Neural crest cell (in vitro differentiated cells): Measurements from ENCODE around the gene MNT. TPM values are rescaled to one million over a fixed set of nuclear protein-coding genes. Genes with fewer than 3 reads are reported as not detected.
A peak's percentile ranks its signal among the peaks of the same experiment; 100 is the strongest.
"Not testable (repeated sequence)": the region's sequence is repeated elsewhere in the genome, so short reads cannot be mapped to it uniquely, and the experiment has no call there.

Experiments
- DNase-seq: peaks from one replicate; pipeline ENCODE4 v3.0.0; 2021; ENCODE audit warnings: low read depth, mixed read lengths, low spot score
- H3K27ac Mint-ChIP-seq: one replicate; pipeline ENCODE4 v1.8.0; 2021; ENCODE audit warnings: mild to moderate bottlenecking, mixed read lengths; ENCODE audit not compliant: unreplicated experiment
- H3K27me3 Mint-ChIP-seq: 2 replicates; pipeline ENCODE4 v1.8.0; 2021; ENCODE audit warnings: low read depth, mild to moderate bottlenecking, mixed read lengths
- H3K36me3 Mint-ChIP-seq: 2 replicates; pipeline ENCODE4 v1.8.0; 2021; ENCODE audit warnings: low read depth, mild to moderate bottlenecking, mixed read lengths
- H3K4me1 Mint-ChIP-seq: 2 replicates; pipeline ENCODE4 v1.8.0; 2021; ENCODE audit warnings: mixed read lengths
- H3K4me3 Mint-ChIP-seq: one replicate; pipeline ENCODE4 v1.8.0; 2021; ENCODE audit warnings: mild to moderate bottlenecking, mixed read lengths
- H3K9me3 Mint-ChIP-seq: 2 replicates; pipeline ENCODE4 v1.8.0; 2021; ENCODE audit warnings: mixed read lengths
- long read RNA-seq: library from polyadenylated mRNA; unstranded; transcript quantifications from one replicate; pipeline ENCODE4 v2.0.0, GENCODE V29; 2020
- total RNA-seq: library from RNA; stranded (reverse); gene quantifications from 2 replicates; pipeline ENCODE4 v1.2.1, GENCODE V29; 2021
- TF ChIP-seq, protein P1 (sequence below): fragments of 200-600 bp; sonication (generic); conservative IDR thresholded peaks from 2 replicates; pipeline ENCODE4 v1.5.0; 2021; ENCODE audit warnings: antibody characterized with exemption, mild to moderate bottlenecking

Gene MNT
- total RNA-seq: 24.7 and 26.9 TPM in 2 replicates
- long read RNA-seq, transcript MNT-209 (1 exons, 2,813 nt): major isoform, 7 of 8 reads
- long read RNA-seq, partial matches to known transcripts: 0 of 8 reads
- long read RNA-seq, other reads (novel, unspliced or antisense): 1 of 8 reads

DNA sequence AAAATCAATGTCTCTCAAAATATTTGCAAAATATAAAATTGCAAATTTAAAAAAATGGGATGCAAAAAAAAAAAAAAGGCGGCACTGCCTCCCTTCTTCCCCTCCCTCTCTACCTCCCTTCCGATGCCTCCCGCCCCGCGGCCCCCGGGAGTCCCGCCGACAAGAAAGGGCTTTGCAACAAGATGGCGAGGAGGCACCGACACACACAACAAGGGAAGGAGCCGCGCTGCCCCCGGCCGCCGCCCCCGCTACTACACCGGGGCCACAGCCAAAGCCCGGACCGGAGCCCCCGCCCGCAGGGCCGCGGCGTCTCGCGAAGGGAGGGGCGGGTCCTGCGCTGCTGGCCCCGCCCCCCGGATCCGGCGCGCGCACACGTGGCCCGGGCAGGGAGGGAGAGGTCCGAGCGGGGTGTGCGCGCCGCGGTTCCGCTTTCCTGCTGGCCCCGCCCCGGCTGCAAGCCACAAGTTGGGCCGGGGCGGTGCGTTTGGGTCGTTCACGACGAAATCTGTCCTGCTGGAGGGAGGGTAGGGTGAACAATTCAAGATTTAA lies at the start of gene MNT:
TSS of gene MNT (minus strand) at position 184 of the 549 bp plus-strand sequence. CDS start 348 bp downstream, outside the sequence.
- Mint-ChIP-seq H3K4me1 (peaks cover 66% of the 10 kb centered on the region), H3K36me3 (no peaks in the 10 kb centered on the region), H3K9me3 (no peaks in the 10 kb centered on the region), H3K27ac (peak within 1 kb of the TSS; percentile 99), H3K4me3 (peak within 1 kb of the TSS; percentile 99), H3K27me3 (peaks cover 8% of the 10 kb centered on the region)
- peak; percentile 86 for DNase-seq
- TF ChIP-seq, protein P1, sequence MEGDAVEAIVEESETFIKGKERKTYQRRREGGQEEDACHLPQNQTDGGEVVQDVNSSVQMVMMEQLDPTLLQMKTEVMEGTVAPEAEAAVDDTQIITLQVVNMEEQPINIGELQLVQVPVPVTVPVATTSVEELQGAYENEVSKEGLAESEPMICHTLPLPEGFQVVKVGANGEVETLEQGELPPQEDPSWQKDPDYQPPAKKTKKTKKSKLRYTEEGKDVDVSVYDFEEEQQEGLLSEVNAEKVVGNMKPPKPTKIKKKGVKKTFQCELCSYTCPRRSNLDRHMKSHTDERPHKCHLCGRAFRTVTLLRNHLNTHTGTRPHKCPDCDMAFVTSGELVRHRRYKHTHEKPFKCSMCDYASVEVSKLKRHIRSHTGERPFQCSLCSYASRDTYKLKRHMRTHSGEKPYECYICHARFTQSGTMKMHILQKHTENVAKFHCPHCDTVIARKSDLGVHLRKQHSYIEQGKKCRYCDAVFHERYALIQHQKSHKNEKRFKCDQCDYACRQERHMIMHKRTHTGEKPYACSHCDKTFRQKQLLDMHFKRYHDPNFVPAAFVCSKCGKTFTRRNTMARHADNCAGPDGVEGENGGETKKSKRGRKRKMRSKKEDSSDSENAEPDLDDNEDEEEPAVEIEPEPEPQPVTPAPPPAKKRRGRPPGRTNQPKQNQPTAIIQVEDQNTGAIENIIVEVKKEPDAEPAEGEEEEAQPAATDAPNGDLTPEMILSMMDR: peak; percentile 13

GRCh38 chr17:2450016-2450650 lies 49.3 kb upstream of the MNT start:
- Mint-ChIP-seq H3K4me3 (no peak overlapping the region), H3K4me1 (peaks cover 11% of the 10 kb centered on the region), H3K9me3 (peaks cover 4% of the 10 kb centered on the region), H3K36me3 (peaks cover 18% of the 10 kb centered on the region), H3K27me3 (no peaks in the 10 kb centered on the region), H3K27ac (peak overlapping the region; percentile 67)
- DNase-seq: no peak
- TF ChIP-seq, protein P1: no peak

DNA sequence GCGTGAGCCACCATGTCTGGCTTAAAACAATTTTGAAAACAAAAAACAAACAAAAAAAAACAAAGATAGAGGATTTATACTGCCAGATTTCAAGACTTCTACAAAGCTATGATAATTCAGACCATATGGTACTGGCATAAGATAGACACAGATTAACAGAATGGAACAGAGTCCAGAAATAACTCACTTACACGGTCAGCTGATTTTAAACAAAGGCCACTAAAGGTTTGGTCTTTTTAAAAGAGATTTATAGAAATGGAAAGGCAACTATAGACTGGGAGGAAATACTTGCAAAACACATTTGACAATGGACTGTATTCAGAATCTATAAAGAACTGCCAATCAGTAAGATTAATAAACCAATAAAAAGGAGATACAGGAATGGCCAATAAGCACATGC lies 48.6 kb upstream of the MNT start:
- Mint-ChIP-seq H3K4me3 (no peak overlapping the region), H3K36me3 (peaks cover 20% of the 10 kb centered on the region), H3K27me3 (no peaks in the 10 kb centered on the region), H3K27ac (peak overlapping the region; percentile 37), H3K4me1 (peaks cover 11% of the 10 kb centered on the region), H3K9me3 (peaks cover 4% of the 10 kb centered on the region)
- TF ChIP-seq, protein P1: no peak
- no peak for DNase-seq

GRCh38 chr17:2447479-2447878 lies 46.6 kb upstream of the MNT start:
- peaks cover 20% of the 10 kb centered on the region for H3K36me3 Mint-ChIP-seq
- not testable (repeated sequence) for H3K9me3 Mint-ChIP-seq, H3K27ac Mint-ChIP-seq, H3K27me3 Mint-ChIP-seq, H3K4me3 Mint-ChIP-seq, DNase-seq
- peaks cover 11% of the 10 kb centered on the region for H3K4me1 Mint-ChIP-seq

- H3K36me3 Mint-ChIP-seq: peaks cover 26% of the 10 kb centered on the region
- H3K27ac Mint-ChIP-seq: no peak overlapping the region
- H3K27me3 Mint-ChIP-seq: no peaks in the 10 kb centered on the region
- TF ChIP-seq, protein P1: no peak
- peaks cover 16% of the 10 kb centered on the region for H3K4me1 Mint-ChIP-seq
- DNase-seq: no peak
- peaks cover 4% of the 10 kb centered on the region for H3K9me3 Mint-ChIP-seq
- no peak overlapping the region for H3K4me3 Mint-ChIP-seq
These were observed 44.8 kb upstream of the MNT start for GRCh38 chr17:2445638-2446037.

- H3K4me1 Mint-ChIP-seq: peaks cover 6% of the 10 kb centered on the region
- no peak overlapping the region for H3K27ac Mint-ChIP-seq
- TF ChIP-seq, protein P1: no peak
- DNase-seq: no peak
- H3K4me3 Mint-ChIP-seq: no peak overlapping the region
- peaks cover 21% of the 10 kb centered on the region for H3K36me3 Mint-ChIP-seq
- H3K27me3 Mint-ChIP-seq: no peaks in the 10 kb centered on the region
- H3K9me3 Mint-ChIP-seq: peaks cover 4% of the 10 kb centered on the region
These were observed 43.5 kb upstream of the MNT start for GRCh38 chr17:2444382-2444781.
